Mesenteric fat pad (tissue), 1 donor: ENCODE data around the gene GORASP1. TPM values are rescaled to one million over a fixed set of nuclear protein-coding genes. Genes with fewer than 3 reads are reported as not detected.
A peak's percentile ranks its signal among the peaks of the same experiment; 100 is the strongest.
"Not testable (repeated sequence)": the region's sequence is repeated elsewhere in the genome, so short reads cannot be mapped to it uniquely, and the experiment has no call there.

ENCODE experiments used
- DNase-seq: peaks from one replicate; pipeline ENCODE4 v3.0.0-alpha.2; 2020; ENCODE audit warnings: low spot score
- microRNA-seq: library from miRNA; unstranded; fragments of <30 nt; microRNA quantifications from one replicate; pipeline ENCODE4 v1.2.0, GENCODE V29; 2020; ENCODE audit warnings: borderline number of aligned reads
- total RNA-seq: library from RNA; stranded (reverse); fragmentation: NEBNext Ultra II Directional; extraction: Animal tissue kit (Norgen Biotek cat#: 25700); gene quantifications from one replicate; pipeline ENCODE4 v1.2.1, GENCODE V29; 2021
- donor health status: DM: yes; HTN: yes; CAD: no.

The GORASP1 gene
- total RNA-seq, 1 donor from 2014 or later: 58.7 TPM

GRCh38 chr3:39075910-39076309 lies 31.5 kb downstream of the GORASP1 start:
- DNase-seq: no peak

GRCh38 chr3:39068556-39068955 lies 38.9 kb downstream of the GORASP1 start:
- DNase-seq: no peak

- DNase-seq: no peak
These were observed 40.1 kb downstream of the GORASP1 start for GRCh38 chr3:39067286-39067685.

GRCh38 chr3:39065197-39065596 lies 42.2 kb downstream of the GORASP1 start:
- no peak for DNase-seq

- DNase-seq: no peak
These were observed 42.8 kb downstream of the GORASP1 start for GRCh38 chr3:39064646-39065045.

- DNase-seq: no peak
These were observed 44.3 kb downstream of the GORASP1 start for GRCh38 chr3:39063143-39063542.

GRCh38 chr3:39062180-39062579 lies 45.2 kb downstream of the GORASP1 start:
- DNase-seq: no peak

- not testable (repeated sequence) for DNase-seq
These were observed 46.2 kb downstream of the GORASP1 start for GRCh38 chr3:39061228-39061627.

- no peak for DNase-seq
These were observed 51.3 kb downstream of the GORASP1 start for GRCh38 chr3:39056151-39056550.

- DNase-seq: no peak
These were observed 53.7 kb downstream of the GORASP1 start for GRCh38 chr3:39053696-39054095.

- no peak for DNase-seq
These were observed 54.8 kb downstream of the GORASP1 start for GRCh38 chr3:39052583-39052982.

GRCh38 chr3:39051649-39052561 lies 55.5 kb downstream of the GORASP1 start, which contains the start of the genes SCN11A and WDR48:
Gene SCN11A (minus strand): TSS chr3:39051944. CDS start chr3:38950362, 101,582 bp downstream.
Gene WDR48 (plus strand): TSS chr3:39052016. CDS start chr3:39052026, 10 bp downstream.
- peak; percentile 96 for DNase-seq

- no peak for DNase-seq
These were observed 57.4 kb downstream of the GORASP1 start for GRCh38 chr3:39050029-39050428.

Small RNA genes within 50 kb of the gene (microRNA-seq; reads per million reads assigned to microRNA genes)
- gene MIR6822: not detected

Other genes with a start within 250 kb of the GORASP1 start
- 0.32 TPM for gene SCN11A, start 55.7 kb downstream of the GORASP1 start, total RNA-seq
- gene WDR48, start 55.6 kb downstream of the GORASP1 start, total RNA-seq: 23.4 TPM
- gene TTC21A, start 53 bp upstream of the GORASP1 start, total RNA-seq: 3.1 TPM
- 130 TPM for gene CSRNP1, start 46.0 kb upstream of the GORASP1 start, total RNA-seq
- 0.10 TPM for gene XIRP1, start 85.0 kb upstream of the GORASP1 start, total RNA-seq
- 0.42 TPM for gene CX3CR1, start 172.4 kb upstream of the GORASP1 start, total RNA-seq
- gene CCR8, start 222.1 kb upstream of the GORASP1 start, total RNA-seq: not detected